ENCODE data around the gene PPT2.
A peak's percentile ranks its signal among the peaks of the same experiment; 100 is the strongest.

PPT2 gene

DNA sequence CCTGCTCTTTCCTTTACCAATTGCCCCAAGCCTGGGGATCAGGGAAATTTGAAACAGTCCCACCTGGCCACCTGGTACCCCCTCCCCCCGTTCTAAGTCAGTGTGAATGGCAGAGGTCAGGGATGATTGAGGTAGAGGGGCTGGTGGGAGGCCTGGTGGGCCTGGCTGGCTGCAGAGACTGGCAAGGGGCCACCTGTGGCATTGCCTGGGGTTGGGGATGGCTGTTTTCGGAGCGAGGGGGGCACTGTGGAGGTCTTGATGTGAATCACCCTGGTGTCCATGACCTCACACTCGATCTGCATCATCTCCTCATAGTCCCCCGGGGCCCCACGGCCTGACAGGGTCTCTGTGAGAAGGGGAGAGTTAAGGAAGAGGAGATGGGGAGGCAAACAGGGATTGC, 38.3 kb upstream of the PPT2 start:
- Histone ChIP-seq H3K79me1 (ENCODE audit: low read depth, low read length) (peaks cover 2% of the 10 kb centered on the region), H2BK15ac (ENCODE audit: low read length) (no peak overlapping the region), H4K8ac (ENCODE audit: low read depth, low read length) (no peak overlapping the region), H3K9ac (ENCODE audit: low read depth, low read length, poor library complexity) (no peak overlapping the region), H2BK120ac (ENCODE audit: low read depth, low read length) (no peak overlapping the region), H3K4ac (ENCODE audit: low read length) (no peak overlapping the region), H3K14ac (ENCODE audit: low read length) (no peak overlapping the region), H3K4me1 (ENCODE audit: control insufficient read depth in 2 of 2, insufficient read depth in 1 of 2, low read depth in 1 of 2, low read length in 2 of 2) (peaks cover 4 to 12% of the 10 kb centered on the region in 2 donors), H3K23ac (ENCODE audit: low read depth, low read length, poor library complexity) (no peak overlapping the region), H4K91ac (ENCODE audit: low read depth, low read length, poor library complexity) (no peak overlapping the region), H2AFZ (ENCODE audit: low read length) (no peak overlapping the region), H3K18ac (ENCODE audit: low read length) (no peak overlapping the region), H3K4me3 (ENCODE audit: low read length in 2 of 2) (no peak overlapping the region), H3K27me3 (ENCODE audit: control insufficient read depth in 3 of 3, insufficient read depth in 3 of 3, low read depth in 1 of 3, low read length in 3 of 3) (no peaks in the 10 kb centered on the region), H2AK5ac (ENCODE audit: low read depth, low read length) (no peak overlapping the region), H3K27ac (replicated peaks; ENCODE audit: low read length) (no peak overlapping the region), H2BK12ac (ENCODE audit: low read length) (no peak overlapping the region), H3K36me3 (replicated peaks in 1 of 2; ENCODE audit: control insufficient read depth in 2 of 2, insufficient read depth in 2 of 2, low read length in 2 of 2) (peaks cover 41 to 54% of the 10 kb centered on the region in 2 donors), H2BK5ac (ENCODE audit: low read length) (no peak overlapping the region), H3K4me2 (ENCODE audit: insufficient read depth, low read length, poor library complexity, severe bottlenecking) (no peak overlapping the region), H3K9me3 (replicated peaks in 1 of 2; ENCODE audit: control insufficient read depth in 2 of 2, insufficient read depth in 1 of 2, low read depth in 1 of 2, low read length in 2 of 2) (peaks cover 0 to 2% of the 10 kb centered on the region in 2 donors)
- DNase-seq (ENCODE audit: low spot score), result no peak
- no CpG with 5 or more reads among the region's 6 CpGs for WGBS, 2 donors (ENCODE audit: extremely low coverage in 2 of 2, insufficient read length in 2 of 2, insufficient replicate concordance in 1 of 2)

DNA sequence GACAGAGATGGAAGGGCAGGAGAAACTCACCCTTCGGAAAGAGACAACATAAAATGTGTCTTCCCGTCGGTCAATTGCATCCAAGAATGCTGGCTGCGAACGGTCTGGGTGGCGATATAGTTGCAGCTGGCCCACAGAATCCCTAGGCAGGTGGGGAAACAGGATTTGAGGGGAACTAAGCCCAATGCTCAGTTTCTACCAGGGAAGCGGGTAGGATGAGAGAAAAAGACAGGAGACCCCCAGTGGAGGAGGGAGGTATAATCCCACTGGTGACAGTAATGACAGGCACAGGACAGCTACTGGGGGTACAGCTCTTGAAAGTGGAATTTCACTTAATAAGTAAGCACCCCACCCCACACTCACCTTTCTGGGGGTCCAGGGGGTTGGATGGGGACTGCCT, 37.3 kb upstream of the PPT2 start:
- Histone ChIP-seq H2BK12ac (ENCODE audit: low read length) (no peak overlapping the region), H2BK120ac (ENCODE audit: low read depth, low read length) (no peak overlapping the region), H2AFZ (ENCODE audit: low read length) (no peak overlapping the region), H2BK5ac (ENCODE audit: low read length) (no peak overlapping the region), H3K4me1 (ENCODE audit: control insufficient read depth in 2 of 2, insufficient read depth in 1 of 2, low read depth in 1 of 2, low read length in 2 of 2) (peaks cover 4 to 12% of the 10 kb centered on the region in 2 donors), H3K9ac (ENCODE audit: low read depth, low read length, poor library complexity) (no peak overlapping the region), H3K4ac (ENCODE audit: low read length) (no peak overlapping the region), H4K91ac (ENCODE audit: low read depth, low read length, poor library complexity) (no peak overlapping the region), H4K8ac (ENCODE audit: low read depth, low read length) (no peak overlapping the region), H3K79me1 (ENCODE audit: low read depth, low read length) (peaks cover 2% of the 10 kb centered on the region), H3K23ac (ENCODE audit: low read depth, low read length, poor library complexity) (no peak overlapping the region), H3K36me3 (replicated peaks in 1 of 2; ENCODE audit: control insufficient read depth in 2 of 2, insufficient read depth in 2 of 2, low read length in 2 of 2) (peaks cover 48 to 64% of the 10 kb centered on the region in 2 donors), H3K4me3 (ENCODE audit: low read length in 2 of 2) (no peak overlapping the region), H3K4me2 (ENCODE audit: insufficient read depth, low read length, poor library complexity, severe bottlenecking) (no peak overlapping the region), H2AK5ac (ENCODE audit: low read depth, low read length) (no peak overlapping the region), H3K18ac (ENCODE audit: low read length) (no peak overlapping the region), H3K9me3 (replicated peaks in 1 of 2; ENCODE audit: control insufficient read depth in 2 of 2, insufficient read depth in 1 of 2, low read depth in 1 of 2, low read length in 2 of 2) (peaks cover 0 to 2% of the 10 kb centered on the region in 2 donors), H3K27ac (replicated peaks; ENCODE audit: low read length) (no peak overlapping the region), H3K27me3 (ENCODE audit: control insufficient read depth in 3 of 3, insufficient read depth in 3 of 3, low read depth in 1 of 3, low read length in 3 of 3) (no peaks in the 10 kb centered on the region), H3K14ac (ENCODE audit: low read length) (no peak overlapping the region), H2BK15ac (ENCODE audit: low read length) (no peak overlapping the region)
- WGBS, 2 donors (ENCODE audit: extremely low coverage in 2 of 2, insufficient read length in 2 of 2, insufficient replicate concordance in 1 of 2), result no CpG with 5 or more reads among the region's 7 CpGs
- DNase-seq (ENCODE audit: low spot score), result no peak

DNA sequence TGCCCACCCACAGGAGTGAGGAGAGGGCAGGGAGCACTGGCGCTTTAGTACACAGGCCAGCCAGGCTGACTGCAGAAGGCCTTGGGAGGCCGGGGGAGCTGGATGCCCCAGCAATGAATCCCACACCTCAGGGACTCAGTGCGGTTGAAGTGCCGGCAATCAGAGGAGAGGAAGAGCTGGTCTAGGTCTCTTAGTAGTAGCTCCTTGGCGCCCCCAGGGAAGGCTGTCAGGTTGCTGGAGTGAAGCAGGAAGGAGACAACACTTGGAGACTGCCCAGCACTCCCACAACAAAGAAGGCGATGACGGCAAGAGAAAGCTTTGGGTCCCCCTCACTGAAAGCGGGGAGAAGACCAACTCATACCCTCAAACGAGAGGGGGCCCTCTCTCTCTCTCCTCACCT, 36.5 kb upstream of the PPT2 start:
- peaks cover 0 to 2% of the 10 kb centered on the region in 2 donors for H3K9me3 ChIP-seq (replicated peaks in 1 of 2; ENCODE audit: control insufficient read depth in 2 of 2, insufficient read depth in 1 of 2, low read depth in 1 of 2, low read length in 2 of 2)
- no peak overlapping the region for H3K14ac ChIP-seq (ENCODE audit: low read length)
- H3K79me1 ChIP-seq (ENCODE audit: low read depth, low read length), result peaks cover 2% of the 10 kb centered on the region
- H2AFZ ChIP-seq (ENCODE audit: low read length), result no peak overlapping the region
- H3K18ac ChIP-seq (ENCODE audit: low read length), result no peak overlapping the region
- no peak overlapping the region for H2BK12ac ChIP-seq (ENCODE audit: low read length)
- peaks cover 4 to 7% of the 10 kb centered on the region in 2 donors for H3K4me1 ChIP-seq (ENCODE audit: control insufficient read depth in 2 of 2, insufficient read depth in 1 of 2, low read depth in 1 of 2, low read length in 2 of 2)
- H2BK120ac ChIP-seq (ENCODE audit: low read depth, low read length), result no peak overlapping the region
- H4K8ac ChIP-seq (ENCODE audit: low read depth, low read length), result no peak overlapping the region
- H3K23ac ChIP-seq (ENCODE audit: low read depth, low read length, poor library complexity), result no peak overlapping the region
- H2BK5ac ChIP-seq (ENCODE audit: low read length), result no peak overlapping the region
- H3K27ac ChIP-seq (replicated peaks; ENCODE audit: low read length), result no peak overlapping the region
- H3K4ac ChIP-seq (ENCODE audit: low read length), result no peak overlapping the region
- no peak for DNase-seq (ENCODE audit: low spot score)
- peaks cover 53 to 72% of the 10 kb centered on the region in 2 donors for H3K36me3 ChIP-seq (replicated peaks in 1 of 2; ENCODE audit: control insufficient read depth in 2 of 2, insufficient read depth in 2 of 2, low read length in 2 of 2)
- H3K9ac ChIP-seq (ENCODE audit: low read depth, low read length, poor library complexity), result no peak overlapping the region
- H3K4me2 ChIP-seq (ENCODE audit: insufficient read depth, low read length, poor library complexity, severe bottlenecking), result no peak overlapping the region
- H3K27me3 ChIP-seq (ENCODE audit: control insufficient read depth in 3 of 3, insufficient read depth in 3 of 3, low read depth in 1 of 3, low read length in 3 of 3), result no peaks in the 10 kb centered on the region
- no CpG with 5 or more reads among the region's 9 CpGs for WGBS, 2 donors (ENCODE audit: extremely low coverage in 2 of 2, insufficient read length in 2 of 2, insufficient replicate concordance in 1 of 2)
- H3K4me3 ChIP-seq (ENCODE audit: low read length in 2 of 2), result no peak overlapping the region
- H2BK15ac ChIP-seq (ENCODE audit: low read length), result no peak overlapping the region
- no peak overlapping the region for H2AK5ac ChIP-seq (ENCODE audit: low read depth, low read length)
- H4K91ac ChIP-seq (ENCODE audit: low read depth, low read length, poor library complexity), result no peak overlapping the region

DNA sequence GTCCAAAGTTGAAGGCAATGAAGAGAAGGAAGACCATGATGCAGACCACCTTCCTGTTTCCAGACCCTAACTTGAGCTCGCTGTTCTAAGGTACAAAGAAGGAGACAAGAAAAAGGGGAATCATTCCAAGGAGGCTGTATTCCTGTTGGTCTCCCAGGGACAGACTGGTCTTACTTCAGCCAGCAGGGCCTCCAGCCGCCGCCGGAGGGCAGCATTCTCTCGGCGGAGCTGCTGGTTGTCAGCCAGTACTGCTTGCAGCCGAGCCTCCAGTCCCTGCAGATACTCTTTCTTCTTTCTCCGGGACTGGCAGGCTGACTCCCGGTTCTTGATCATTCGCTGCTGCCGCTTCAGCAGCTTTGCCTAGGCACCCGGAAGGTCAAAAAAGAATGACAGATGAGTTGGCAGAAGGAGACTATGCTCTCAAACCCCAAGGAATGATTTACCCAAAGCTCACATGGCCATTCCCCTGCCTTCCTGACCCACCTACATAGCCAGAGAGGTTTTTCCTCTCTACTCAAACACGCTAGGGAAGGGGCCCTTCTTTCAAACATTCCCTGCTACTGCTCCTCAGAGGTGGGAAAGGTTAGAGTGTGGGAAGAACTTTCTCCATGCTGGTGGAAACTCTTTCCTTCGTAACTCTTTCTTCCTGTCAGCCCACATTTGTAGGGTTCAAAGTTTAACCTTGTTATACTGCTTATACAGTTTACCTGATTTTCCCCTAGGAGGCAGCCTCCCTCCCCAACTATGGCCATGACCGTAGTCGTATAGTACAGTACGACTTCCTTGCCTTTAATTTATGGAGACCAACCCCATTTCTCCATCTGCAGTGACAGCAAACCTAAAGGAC, 34.9 kb upstream of the PPT2 start:
- no peak overlapping the region for H3K18ac ChIP-seq (ENCODE audit: low read length)
- no peak overlapping the region for H2BK120ac ChIP-seq (ENCODE audit: low read depth, low read length)
- H2BK5ac ChIP-seq (ENCODE audit: low read length), result no peak overlapping the region
- H2BK12ac ChIP-seq (ENCODE audit: low read length), result no peak overlapping the region
- no peak overlapping the region for H3K4ac ChIP-seq (ENCODE audit: low read length)
- no peak overlapping the region for H4K91ac ChIP-seq (ENCODE audit: low read depth, low read length, poor library complexity)
- H3K27me3 ChIP-seq (ENCODE audit: control insufficient read depth in 3 of 3, insufficient read depth in 3 of 3, low read depth in 1 of 3, low read length in 3 of 3), result no peaks in the 10 kb centered on the region
- H3K4me2 ChIP-seq (ENCODE audit: insufficient read depth, low read length, poor library complexity, severe bottlenecking), result no peak overlapping the region
- DNase-seq (ENCODE audit: low spot score), result peak; percentile 67
- H2AK5ac ChIP-seq (ENCODE audit: low read depth, low read length), result no peak overlapping the region
- H3K4me3 ChIP-seq (ENCODE audit: low read length in 2 of 2), result no peak overlapping the region
- H3K27ac ChIP-seq (replicated peaks; ENCODE audit: low read length), result no peak overlapping the region
- no peak overlapping the region for H4K8ac ChIP-seq (ENCODE audit: low read depth, low read length)
- H3K9ac ChIP-seq (ENCODE audit: low read depth, low read length, poor library complexity), result peak overlapping the region; percentile 50
- H3K23ac ChIP-seq (ENCODE audit: low read depth, low read length, poor library complexity), result no peak overlapping the region
- H2BK15ac ChIP-seq (ENCODE audit: low read length), result no peak overlapping the region
- H3K36me3 ChIP-seq (replicated peaks in 1 of 2; ENCODE audit: control insufficient read depth in 2 of 2, insufficient read depth in 2 of 2, low read length in 2 of 2), result peaks cover 50 to 82% of the 10 kb centered on the region in 2 donors
- no peaks in the 10 kb centered on the region for H3K9me3 ChIP-seq (replicated peaks in 1 of 2; ENCODE audit: control insufficient read depth in 2 of 2, insufficient read depth in 1 of 2, low read depth in 1 of 2, low read length in 2 of 2)
- H2AFZ ChIP-seq (ENCODE audit: low read length), result peak overlapping the region; percentile 8
- peaks cover 5% of the 10 kb centered on the region for H3K79me1 ChIP-seq (ENCODE audit: low read depth, low read length)
- peaks cover 0 to 5% of the 10 kb centered on the region in 2 donors for H3K4me1 ChIP-seq (ENCODE audit: control insufficient read depth in 2 of 2, insufficient read depth in 1 of 2, low read depth in 1 of 2, low read length in 2 of 2)
- no peak overlapping the region for H3K14ac ChIP-seq (ENCODE audit: low read length)
- WGBS, 2 donors (ENCODE audit: extremely low coverage in 2 of 2, insufficient read length in 2 of 2, insufficient replicate concordance in 1 of 2), result no CpG with 5 or more reads among the region's 17 CpGs
